HepG2 (cell line): ENCODE measurements around the gene BORCS5. TPM values are rescaled to one million over a fixed set of nuclear protein-coding genes. Genes with fewer than 3 reads are reported as not detected.

Experiments
- ATAC-seq: fragments of 200-7000 bp; cut with Tn5 transposase; 3 replicates; pipeline ENCODE4 v1.9.1; 2020; ENCODE audit warnings: mild to moderate bottlenecking, moderate library complexity
- BruUV-seq: library from RNA; stranded (reverse); fragments of 400-500 nt; replicated peaks from 2 replicates; lab custom pipeline; 2021; lab: Mats Ljungman, UMichigan
- CTCF ChIA-PET: fragments of 300-600 bp; formaldehyde crosslinking; extraction: SDS; loops from one replicate; lab custom pipeline; 2021; ENCODE audit warnings: low total read pairs, inconsistent platforms, low intra/inter-chr PET ratio; lab: Yijun Ruan, JAX
- POLR2A ChIA-PET: fragments of 350-600 bp; sonication (Branson Sonifier 250); formaldehyde crosslinking; loops from one replicate; lab custom pipeline; 2020; ENCODE audit warnings: antibody characterized with exemption, inconsistent platforms; lab: Yijun Ruan, JAX
- DNase-seq: peaks from one replicate; pipeline ENCODE4 v3.0.0-alpha.2; 2015; ENCODE audit warnings: low spot score
- FAIRE-seq: peaks from 3 replicates; lab custom pipeline; 2011; peaks lifted over from hg19 to GRCh38; lab: Jason Lieb, UNC
- H2AFZ ChIP-seq: one replicate; pipeline ENCODE4 v1.6.1; 2011; ENCODE audit warnings: low read length, inconsistent platforms
- H3K27ac ChIP-seq: fragments of 300-600 bp; 3 replicates; pipeline ENCODE4 v1.8.0; 2011; ENCODE audit warnings: mixed run types, mild to moderate bottlenecking, mixed read lengths, low read length, inconsistent platforms; ENCODE audit not compliant: insufficient read depth; ENCODE audit errors: extremely low read length
- H3K27me3 ChIP-seq, 2 experiments: fragments of 200-600 bp in 1 of 2; 2 replicates in 1 of 2; 3 replicates in 1 of 2; pipeline versions ENCODE4 v1.6.0 to v1.8.0; 2011; ENCODE audit warnings: low read length in 2 of 2, mild to moderate bottlenecking in 2 of 2, moderate library complexity in 2 of 2, inconsistent platforms in 1 of 2; ENCODE audit not compliant: insufficient read depth in 2 of 2, control insufficient read depth in 1 of 2
- H3K36me3 ChIP-seq, 2 experiments: fragments of 200-600 bp in 1 of 2; replicated peaks in 1 of 2; 2 replicates in 1 of 2; 3 replicates in 1 of 2; pipeline versions ENCODE4 v1.5.1 to v1.8.0; 2011; ENCODE audit warnings: low read length in 2 of 2, inconsistent platforms in 1 of 2; ENCODE audit not compliant: insufficient read depth in 2 of 2, control insufficient read depth in 1 of 2
- H3K4me1 ChIP-seq: 2 replicates; pipeline ENCODE4 v1.5.1; 2012; ENCODE audit warnings: low read length, inconsistent platforms; ENCODE audit not compliant: insufficient read depth
- H3K4me2 ChIP-seq: 2 replicates; pipeline ENCODE4 v1.6.0; 2011; ENCODE audit warnings: low read depth, low read length, inconsistent platforms
- H3K4me3 ChIP-seq, 3 experiments: fragments of 200-600 bp in 1 of 3; sonication (generic), shearing (Covaris generic) in 1 of 3; replicated peaks in 1 of 3; 2 replicates each; pipeline ENCODE4 v1.5.1; 2011 to 2016; ENCODE audit warnings: low read length in 3 of 3, inconsistent platforms in 2 of 3, low read depth in 2 of 3, mild to moderate bottlenecking in 2 of 3, control low read depth in 1 of 3, mixed read lengths in 1 of 3; ENCODE audit not compliant: insufficient read depth in 1 of 3
- H3K79me2 ChIP-seq: one replicate; pipeline ENCODE4 v1.6.1; 2011; ENCODE audit warnings: low read length, inconsistent platforms; ENCODE audit not compliant: insufficient read depth
- H3K9ac ChIP-seq: 2 replicates; pipeline ENCODE4 v1.6.0; 2011; ENCODE audit warnings: mild to moderate bottlenecking, low read depth, low read length, inconsistent platforms; ENCODE audit not compliant: insufficient read depth
- H3K9me3 ChIP-seq: 2 replicates; pipeline ENCODE4 v1.5.1; 2012; ENCODE audit warnings: mild to moderate bottlenecking, low read length
- H4K20me1 ChIP-seq: 2 replicates; pipeline ENCODE4 v1.6.0; 2011; ENCODE audit warnings: inconsistent platforms, mild to moderate bottlenecking, low read length, moderate library complexity; ENCODE audit not compliant: insufficient read depth
- ATF7 ChIP-seq, 2 experiments: fragments of 450-650 bp in 1 of 2; sonication (generic) in 1 of 2; formaldehyde crosslinking in 1 of 2; IDR thresholded peaks; 2 replicates each; pipeline versions ENCODE4 v1.4.0 to v1.6.1; 2016 to 2020; ENCODE audit warnings: antibody characterized with exemption in 1 of 2, mild to moderate bottlenecking in 1 of 2, missing genetic modification reagents in 1 of 2
- DMTF1 ChIP-seq: sonication (generic); formaldehyde crosslinking; IDR thresholded peaks from 2 replicates; pipeline ENCODE4 v1.4.0; 2020; ENCODE audit warnings: mild to moderate bottlenecking, missing genetic modification reagents
- GABPB1 ChIP-seq: IDR thresholded peaks from 2 replicates; pipeline ENCODE4 v1.6.1; 2016; ENCODE audit warnings: mild to moderate bottlenecking, missing genetic modification reagents, moderate library complexity, missing compliant biosample characterization
- MBNL3 ChIP-seq: fragments of 250-450 bp; sonication (Bioruptor Pico); conservative IDR thresholded peaks from 2 replicates; pipeline ENCODE4 v1.8.0; 2022; ENCODE audit warnings: mild to moderate bottlenecking, inconsistent platforms
- NFIB ChIP-seq: sonication (generic); formaldehyde crosslinking; IDR thresholded peaks from 2 replicates; pipeline ENCODE4 v1.9.0; 2021; ENCODE audit warnings: missing genetic modification reagents, mild to moderate bottlenecking, borderline replicate concordance
- PAF1 ChIP-seq: IDR thresholded peaks from 2 replicates; pipeline ENCODE4 v1.6.1; 2016; ENCODE audit warnings: missing genetic modification reagents, missing compliant biosample characterization
- POLR2G ChIP-seq: fragments of 200-400 bp; formaldehyde crosslinking; IDR thresholded peaks from 2 replicates; pipeline ENCODE4 v1.6.1; 2018; ENCODE audit warnings: mild to moderate bottlenecking, low read depth, low read length, moderate library complexity
- SP2 ChIP-seq: sonication (generic); formaldehyde crosslinking; IDR thresholded peaks from 2 replicates; pipeline ENCODE4 v1.5.1; 2020; ENCODE audit warnings: mild to moderate bottlenecking, missing genetic modification reagents
- SRSF4 ChIP-seq: fragments of 200-400 bp; formaldehyde crosslinking; IDR thresholded peaks from one replicate; pipeline ENCODE4 v1.6.1; 2018; ENCODE audit warnings: mild to moderate bottlenecking, low read depth, low read length, moderate library complexity; ENCODE audit not compliant: poor library complexity, severe bottlenecking
- TAF1 ChIP-seq: sonication (generic); formaldehyde crosslinking; IDR thresholded peaks from 2 replicates; pipeline ENCODE4 v1.4.0; 2020; ENCODE audit warnings: missing genetic modification reagents
- ZBTB34 ChIP-seq: sonication (generic); formaldehyde crosslinking; IDR thresholded peaks from 2 replicates; pipeline ENCODE4 v1.8.0; 2022; ENCODE audit warnings: mild to moderate bottlenecking, missing genetic modification reagents
- ZBTB43 ChIP-seq: sonication (generic); formaldehyde crosslinking; conservative IDR thresholded peaks from 2 replicates; pipeline ENCODE4 v1.4.0; 2020; ENCODE audit warnings: missing genetic modification reagents
- ZNF296 ChIP-seq: sonication (generic); formaldehyde crosslinking; conservative IDR thresholded peaks from 2 replicates; pipeline ENCODE4 v1.5.0; 2020; ENCODE audit warnings: mild to moderate bottlenecking, missing genetic modification reagents
- ZNF446 ChIP-seq: sonication (generic); formaldehyde crosslinking; IDR thresholded peaks from 2 replicates; pipeline ENCODE4 v1.5.0; 2020; ENCODE audit warnings: mild to moderate bottlenecking, missing genetic modification reagents
- ZNF484 ChIP-seq: sonication (generic); formaldehyde crosslinking; IDR thresholded peaks from 2 replicates; pipeline ENCODE4 v1.5.1; 2020; ENCODE audit warnings: mild to moderate bottlenecking, low read depth, missing genetic modification reagents, borderline replicate concordance
- ZNF75D ChIP-seq: sonication (generic); formaldehyde crosslinking; IDR thresholded peaks from 2 replicates; pipeline ENCODE4 v1.8.1; 2023; ENCODE audit warnings: missing genetic modification reagents, mild to moderate bottlenecking, borderline replicate concordance
- ZSCAN12 ChIP-seq: sonication (generic); formaldehyde crosslinking; IDR thresholded peaks from 2 replicates; pipeline ENCODE4 v1.9.0; 2021; ENCODE audit warnings: mild to moderate bottlenecking, missing genetic modification reagents
- WGBS: methylation state at CpG from one replicate; pipeline ENCODE4 v1.1.6; 2017; ENCODE audit warnings: low lambda C conversion rate; 5-methylcytosine and 5-hydroxymethylcytosine counted together
- in situ Hi-C: cut with HindIII; loops from 2 replicates; pipeline ENCODE4 v1.10.0; 2017; ENCODE audit warnings: low pct_unique_long_range_greater_than_20kb; ENCODE audit not compliant: extremely low pct_ligation_motif_present
- intact Hi-C: fragments of 100-400 bp; cut with micrococcal nuclease; formaldehyde crosslinking; loops from one replicate; pipeline ENCODE4 v1.10.0; 2022; ENCODE audit not compliant: unreplicated experiment
- polyA plus RNA-seq, 8 experiments: library from polyadenylated mRNA; depleted of rRNA in 3 of 8; stranded (reverse) in 7 of 8; unstranded in 1 of 8; fragments of >200 nt; fragmentation: Illumina TruSeq in 4 of 8; extraction: Trizol in 4 of 8; gene quantifications; 2 replicates each; pipeline versions ENCODE4 v1.2.1 to v1.2.3, GENCODE V29; 2011 to 2016; ENCODE audit warnings: low read depth in 4 of 8, missing spikeins in 1 of 8, mixed read lengths in 1 of 8; ENCODE audit not compliant: insufficient read depth in 1 of 8
- total RNA-seq, 5 experiments: library from RNA; depleted of rRNA; stranded (reverse); fragments of >200 nt; fragmentation: Illumina TruSeq; extraction: Trizol; gene quantifications; 2 replicates each; pipeline ENCODE4 v1.2.3, GENCODE V29; 2016; ENCODE audit warnings: low read depth in 1 of 5

The BORCS5 gene
- total and polyA plus RNA-seq, 2 of the 13 experiments (the other 11 are each of a cell fraction or from before 2014, with no cell fraction given): 3.9 to 4.7 TPM

- Histone ChIP-seq H3K4me3 (no peak overlapping the region), H3K27me3 (no peaks in the 10 kb centered on the region), H2AFZ (no peak overlapping the region), H3K27ac (no peak overlapping the region), H4K20me1 (no peaks in the 10 kb centered on the region), H3K79me2 (no peaks in the 10 kb centered on the region), H3K4me2 (no peak overlapping the region), H3K36me3 (0 out of 5 replicates have a peak, but pooled peaks cover 1 to 4% of the 10 kb centered on the region in 2 experiments), H3K4me1 (0 out of 2 replicates have a peak, but pooled peaks cover 1% of the 10 kb centered on the region), H3K9me3 (no peaks in the 10 kb centered on the region), H3K9ac (no peak overlapping the region)
- ChIA-PET POLR2A (interaction anchor here (3.9 kb wide), 1 partner anchor 7 kb away, joined by 21 read pairs; the partner anchor contains the start of gene BORCS5), CTCF (interaction anchor here (0.6 kb wide), 1 partner anchor 341 kb away, joined by 4 read pairs; no protein-coding TSS in a partner anchor)
- ATAC-seq: no peak
- 98% methylated on average over 4 of the region's 4 CpGs for WGBS
- intact Hi-C loops: no loop called here
- in situ Hi-C loops: no loop called here
- FAIRE-seq: no peak
- no peak for DNase-seq
- no peak for TF ChIP-seq ZBTB43 (CRISPR knock-in tag)
- TF ChIP-seq ZNF484 (CRISPR knock-in tag): no peak
- no peak for TF ChIP-seq SRSF4
- TF ChIP-seq GABPB1: no peak
- TF ChIP-seq POLR2G: no peak
- TF ChIP-seq ZBTB34 (CRISPR knock-in tag): no peak
- no peak for TF ChIP-seq ATF7 (IDR thresholded peaks at IDR 0.05)
- no peak for TF ChIP-seq ATF7 (CRISPR knock-in tag; IDR thresholded peaks at IDR 0.05)
- TF ChIP-seq DMTF1 (CRISPR knock-in tag): no peak
- TF ChIP-seq ZNF75D (CRISPR knock-in tag): no peak
- TF ChIP-seq PAF1 (CRISPR knock-in tag): no peak
- TF ChIP-seq ZNF446 (CRISPR knock-in tag): no peak
- TF ChIP-seq SP2 (CRISPR knock-in tag): no peak
- TF ChIP-seq NFIB (CRISPR knock-in tag): no peak
- no peak for TF ChIP-seq ZSCAN12 (CRISPR knock-in tag)
- TF ChIP-seq ZNF296 (CRISPR knock-in tag): no peak
- no peak for TF ChIP-seq MBNL3 (CRISPR knock-in tag)
- TF ChIP-seq TAF1 (CRISPR knock-in tag): no peak
- no TSS peak for BruUV-seq
Measured at GRCh38 chr12:12364787-12365445, 8.0 kb downstream of the BORCS5 start.
